Loucy (cell line): ENCODE data around the gene RBM39.

ENCODE experiments used
- EZH2phosphoT487 ChIP-seq: fragments of 200-600 bp; IDR thresholded peaks from 2 replicates; pipeline ENCODE4 v1.6.1; 2018; ENCODE audit warnings: antibody characterized with exemption, mild to moderate bottlenecking, moderate library complexity, borderline replicate concordance
- TF ChIP-seq, protein P1 (sequence below): fragments of 200-600 bp; sonication (generic); conservative IDR thresholded peaks from 2 replicates; pipeline ENCODE4 v1.5.1; 2014; ENCODE audit warnings: mild to moderate bottlenecking, antibody characterized with exemption, low read length

DNA sequence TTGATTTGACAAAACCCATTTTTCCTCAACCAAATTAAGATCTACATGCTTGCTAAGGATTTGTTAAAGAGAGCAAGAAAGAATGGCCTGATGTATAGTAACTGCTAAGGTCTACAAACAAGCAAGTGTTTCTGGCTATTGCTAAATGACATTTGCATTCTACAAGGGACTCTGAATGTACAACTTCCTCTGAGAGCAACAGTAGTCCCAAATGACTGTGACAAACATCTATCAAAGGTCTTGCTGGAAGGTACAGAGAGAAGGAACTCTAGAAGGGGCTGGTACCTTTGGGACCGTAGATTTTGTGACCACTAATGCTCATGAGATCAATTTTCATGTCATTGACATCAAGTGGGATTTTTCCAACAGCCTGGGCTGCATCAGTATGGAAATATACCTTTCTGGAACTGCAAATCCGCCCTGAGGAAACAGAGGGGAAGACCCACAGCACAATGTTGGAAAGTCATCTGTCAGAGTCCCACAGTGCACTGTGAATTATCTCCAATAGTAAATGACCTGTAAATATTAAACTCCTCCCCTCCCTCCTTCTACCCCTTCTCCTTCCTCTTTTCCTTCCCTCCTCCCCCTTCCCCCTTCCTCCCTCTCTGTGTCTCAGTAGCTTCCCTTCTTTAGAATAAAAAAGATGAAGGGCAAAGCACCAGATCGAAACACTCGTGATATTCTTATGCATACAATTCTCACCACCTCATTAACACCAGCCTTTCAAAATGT lies 61.4 kb downstream of the RBM39 start:
- TF ChIP-seq, protein P1, sequence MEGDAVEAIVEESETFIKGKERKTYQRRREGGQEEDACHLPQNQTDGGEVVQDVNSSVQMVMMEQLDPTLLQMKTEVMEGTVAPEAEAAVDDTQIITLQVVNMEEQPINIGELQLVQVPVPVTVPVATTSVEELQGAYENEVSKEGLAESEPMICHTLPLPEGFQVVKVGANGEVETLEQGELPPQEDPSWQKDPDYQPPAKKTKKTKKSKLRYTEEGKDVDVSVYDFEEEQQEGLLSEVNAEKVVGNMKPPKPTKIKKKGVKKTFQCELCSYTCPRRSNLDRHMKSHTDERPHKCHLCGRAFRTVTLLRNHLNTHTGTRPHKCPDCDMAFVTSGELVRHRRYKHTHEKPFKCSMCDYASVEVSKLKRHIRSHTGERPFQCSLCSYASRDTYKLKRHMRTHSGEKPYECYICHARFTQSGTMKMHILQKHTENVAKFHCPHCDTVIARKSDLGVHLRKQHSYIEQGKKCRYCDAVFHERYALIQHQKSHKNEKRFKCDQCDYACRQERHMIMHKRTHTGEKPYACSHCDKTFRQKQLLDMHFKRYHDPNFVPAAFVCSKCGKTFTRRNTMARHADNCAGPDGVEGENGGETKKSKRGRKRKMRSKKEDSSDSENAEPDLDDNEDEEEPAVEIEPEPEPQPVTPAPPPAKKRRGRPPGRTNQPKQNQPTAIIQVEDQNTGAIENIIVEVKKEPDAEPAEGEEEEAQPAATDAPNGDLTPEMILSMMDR, result no peak
- TF ChIP-seq EZH2phosphoT487, result no peak
